K562 (cell line): ENCODE measurements around the gene VWA8. TPM values are rescaled to one million over a fixed set of nuclear protein-coding genes. Genes with fewer than 3 reads are reported as not detected.

Experiments used
- ATAC-seq: fragments of 200-7000 bp; cut with Tn5 transposase; 3 replicates; pipeline ENCODE4 v1.9.1; 2020; ENCODE audit warnings: moderate library complexity
- BruUV-seq: library from RNA; stranded (reverse); fragments of 400-500 nt; replicated peaks from 2 replicates; lab custom pipeline; 2021; lab: Mats Ljungman, UMichigan
- CTCF ChIA-PET: fragments of 300-600 bp; formaldehyde crosslinking; extraction: SDS; loops from one replicate; lab custom pipeline; 2021; ENCODE audit warnings: low intra/inter-chr PET ratio; lab: Yijun Ruan, JAX
- POLR2A ChIA-PET: fragments of 300-600, 350-650 bp; sonication (Branson Sonifier 250); formaldehyde crosslinking; extraction: SDS; loops from one replicate; lab custom pipeline; 2021; ENCODE audit warnings: antibody characterized with exemption, inconsistent platforms; lab: Yijun Ruan, JAX
- DNase-seq, 4 experiments: peaks; one replicate each; pipeline versions ENCODE4 v3.0.0 to v3.0.0-alpha.2; 2011 to 2018; ENCODE audit warnings: low spot score in 3 of 4, mixed read lengths in 3 of 4; ENCODE audit errors: extremely low read depth in 1 of 4
- FAIRE-seq: peaks from 2 replicates; lab custom pipeline; 2011; peaks lifted over from hg19 to GRCh38; lab: Jason Lieb, UNC
- H2AFZ ChIP-seq: 2 replicates; pipeline ENCODE4 v1.6.0; 2011; ENCODE audit warnings: low read depth, low read length, control low read depth, inconsistent platforms
- H3K27ac ChIP-seq: fragments of 200-600 bp; 3 replicates; pipeline ENCODE4 v1.8.0; 2011; ENCODE audit warnings: low read depth, mild to moderate bottlenecking, control low read depth, inconsistent platforms, low read length, moderate library complexity, mixed read lengths; ENCODE audit errors: extremely low read depth
- H3K27me3 ChIP-seq, 2 experiments: fragments of 300-600 bp in 1 of 2; 2 replicates in 1 of 2; 3 replicates in 1 of 2; pipeline versions ENCODE4 v1.6.0 to v1.8.0; 2011; ENCODE audit warnings: inconsistent platforms in 2 of 2, low read length in 2 of 2, mild to moderate bottlenecking in 1 of 2, mixed read lengths in 1 of 2, moderate library complexity in 1 of 2; ENCODE audit not compliant: control insufficient read depth in 2 of 2, insufficient read depth in 2 of 2
- H3K36me3 ChIP-seq: fragments of 300-600 bp; 3 replicates; pipeline ENCODE4 v1.8.0; 2011; ENCODE audit warnings: mild to moderate bottlenecking, low read length, inconsistent platforms; ENCODE audit not compliant: control insufficient read depth, insufficient read depth
- H3K4me1 ChIP-seq, 2 experiments: fragments of 200-600 bp in 1 of 2; replicated peaks in 1 of 2; 2 replicates in 1 of 2; 3 replicates in 1 of 2; pipeline versions ENCODE4 v1.5.1 to v1.8.0; 2011; ENCODE audit warnings: inconsistent platforms in 2 of 2, low read length in 2 of 2, mild to moderate bottlenecking in 1 of 2, mixed read lengths in 1 of 2, moderate library complexity in 1 of 2; ENCODE audit not compliant: control insufficient read depth in 2 of 2, insufficient read depth in 2 of 2
- H3K4me2 ChIP-seq: 2 replicates; pipeline ENCODE4 v1.6.1; 2011; ENCODE audit warnings: low read length, control low read depth, inconsistent platforms, mixed read lengths; ENCODE audit not compliant: insufficient read depth
- H3K4me3 ChIP-seq: fragments of 200-600 bp; sonication (generic), shearing (Covaris generic); 2 replicates; pipeline ENCODE4 v1.5.1; 2016; ENCODE audit warnings: control low read depth, inconsistent platforms
- H3K79me2 ChIP-seq: fragments of 200-600 bp; 3 replicates; pipeline ENCODE4 v1.8.0; 2011; ENCODE audit warnings: low read length, inconsistent platforms; ENCODE audit not compliant: control insufficient read depth, insufficient read depth
- H3K9ac ChIP-seq, 2 experiments: 2 replicates each; pipeline versions ENCODE4 v1.6.0 to v1.6.1; 2011; ENCODE audit warnings: low read depth in 2 of 2, low read length in 2 of 2, control low read depth in 1 of 2, inconsistent platforms in 1 of 2, mild to moderate bottlenecking in 1 of 2, mixed read lengths in 1 of 2; ENCODE audit not compliant: insufficient read depth in 1 of 2
- H3K9me1 ChIP-seq: one replicate; pipeline ENCODE4 v1.6.0; 2011; ENCODE audit warnings: inconsistent platforms, mild to moderate bottlenecking, low read length, moderate library complexity; ENCODE audit not compliant: control insufficient read depth, insufficient read depth
- H3K9me3 ChIP-seq: replicated peaks from 2 replicates; pipeline ENCODE4 v1.5.1; 2011; ENCODE audit warnings: low read depth, low read length, inconsistent platforms; ENCODE audit not compliant: control insufficient read depth, insufficient read depth
- H4K20me1 ChIP-seq: replicated peaks from 2 replicates; pipeline ENCODE4 v1.6.1; 2011; ENCODE audit warnings: low read length, inconsistent platforms, mixed read lengths; ENCODE audit not compliant: control insufficient read depth, insufficient read depth
- ASH1L ChIP-seq: fragments of 450-650 bp; IDR thresholded peaks from 2 replicates; pipeline ENCODE4 v1.6.1; 2018; ENCODE audit warnings: borderline replicate concordance, mild to moderate bottlenecking, low read depth; ENCODE audit not compliant: partially characterized antibody
- BCL6 ChIP-seq: fragments of 250-450 bp; sonication (Bioruptor Pico); IDR thresholded peaks from 2 replicates; pipeline ENCODE4 v1.4.0; 2020
- SMAD1 ChIP-seq: fragments of 150-350 bp; IDR thresholded peaks from 2 replicates; pipeline ENCODE4 v1.6.1; 2014; ENCODE audit warnings: low read length, low read depth; ENCODE audit not compliant: partially characterized antibody
- XRCC5 ChIP-seq: fragments of 200-400 bp; formaldehyde crosslinking; IDR thresholded peaks from 2 replicates; pipeline ENCODE4 v1.6.1; 2017; ENCODE audit warnings: low read depth, mild to moderate bottlenecking, low read length
- ZNF175 ChIP-seq: fragments of 200-800 bp; sonication (Bioruptor generic); IDR thresholded peaks from 2 replicates; pipeline ENCODE4 v1.6.1; 2016; ENCODE audit warnings: low read depth, mild to moderate bottlenecking, missing genetic modification characterization, missing compliant biosample characterization
- ZNF431 ChIP-seq: sonication (generic); formaldehyde crosslinking; IDR thresholded peaks from 2 replicates; pipeline ENCODE4 v1.8.0; 2022; ENCODE audit warnings: mild to moderate bottlenecking, missing genetic modification reagents
- ZNF764 ChIP-seq: fragments of 250-450 bp; sonication (Bioruptor Pico); IDR thresholded peaks from 2 replicates; pipeline ENCODE4 v1.4.0; 2020; ENCODE audit warnings: low read depth, mild to moderate bottlenecking, moderate library complexity
- WGBS: fragments of 100-300 bp; shearing (Covaris generic); methylation state at CpG from one replicate; pipeline ENCODE4 v1.1.6; 2016; ENCODE audit warnings: low coverage, mixed read lengths; ENCODE audit not compliant: insufficient coverage; ENCODE audit errors: missing lambda C conversion rate; 5-methylcytosine and 5-hydroxymethylcytosine counted together
- in situ Hi-C: fragments of 300-500 bp; cut with MboI; formaldehyde crosslinking; loops from 4 replicates; pipeline ENCODE4 v1.15.0; 2018; ENCODE audit warnings: inconsistent platforms, mixed read lengths
- intact Hi-C: fragments of 100-400 bp; cut with micrococcal nuclease; formaldehyde crosslinking; loops from 2 replicates; pipeline ENCODE4 v1.14.2; 2022
- polyA plus RNA-seq, 8 experiments: library from polyadenylated mRNA; depleted of rRNA in 4 of 8; stranded (reverse) in 5 of 8; unstranded in 3 of 8; fragments of >200 nt; fragmentation: Nextera tagmentation in 2 of 8; fragmentation: Illumina TruSeq in 1 of 8; extraction: Ambion mirVana in 2 of 8; extraction: Trizol in 1 of 8; gene quantifications; 2 replicates each; pipeline versions ENCODE4 v1.2.1 to v1.2.3, GENCODE V29; 2011 to 2014; ENCODE audit warnings: inconsistent platforms in 1 of 8, missing spikeins in 1 of 8
- total RNA-seq, 7 experiments: library from RNA; depleted of rRNA in 6 of 7; stranded (reverse); fragments of >200 nt in 6 of 7; fragmentation: Illumina TruSeq in 2 of 7; extraction: Trizol in 2 of 7; gene quantifications; 2 replicates each; pipeline versions ENCODE4 v1.2.1 to v1.2.3, GENCODE V29; 2011 to 2021; ENCODE audit warnings: low replicate concordance in 1 of 7
- TF ChIP-seq, protein P1 (sequence below): sonication (generic); formaldehyde crosslinking; IDR thresholded peaks from 2 replicates; pipeline ENCODE4 v1.8.0; 2023; ENCODE audit warnings: mild to moderate bottlenecking, missing genetic modification reagents
- TF ChIP-seq, protein P2 (sequence below): fragments of 450-650 bp; formaldehyde crosslinking; conservative IDR thresholded peaks from 2 replicates; pipeline ENCODE4 v1.4.0; 2022; ENCODE audit warnings: mild to moderate bottlenecking, missing genetic modification characterization
- TF ChIP-seq, protein P3 (sequence below): fragments of 250-450 bp; sonication (Bioruptor Pico); IDR thresholded peaks from 2 replicates; pipeline ENCODE4 v1.4.0; 2020; ENCODE audit warnings: mild to moderate bottlenecking
- TF ChIP-seq, protein P4 (sequence below): sonication (generic); formaldehyde crosslinking; IDR thresholded peaks from 2 replicates; pipeline ENCODE4 v1.8.1; 2023; ENCODE audit warnings: mild to moderate bottlenecking, missing genetic modification reagents

VWA8 gene
- total and polyA plus RNA-seq, 9 of the 15 experiments (the other 6 are each of a cell fraction or from before 2014, with no cell fraction given) = 2.1 to 18.5 (median 13.3) TPM

DNA sequence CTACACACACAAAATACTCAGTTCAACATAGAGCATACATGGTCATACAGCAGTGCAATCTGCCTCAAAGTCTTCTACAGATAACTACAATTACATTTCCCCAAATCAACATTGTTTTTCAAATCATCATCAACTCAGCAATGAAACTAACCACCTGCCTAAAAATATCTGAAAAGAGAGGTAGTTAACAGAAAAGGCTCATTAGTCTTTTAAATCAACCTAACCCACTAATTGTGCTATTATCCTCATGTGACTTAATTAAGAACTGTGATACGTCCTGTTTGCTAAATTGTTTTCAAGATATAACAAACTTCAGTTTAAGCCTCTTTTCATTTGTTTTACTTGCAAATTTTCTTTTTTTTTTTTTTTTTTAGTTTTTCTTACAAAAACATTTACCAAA lies 65.4 kb downstream of the VWA8 start:
- 100% methylated on average over 1 of the region's 1 CpG for WGBS
- ATAC-seq (no peak), DNase-seq (no peak)
- CTCF ChIA-PET = no interaction called here
- Histone ChIP-seq H3K4me1 (no peaks in the 10 kb centered on the region), H4K20me1 (no peaks in the 10 kb centered on the region), H3K9me3 (no peaks in the 10 kb centered on the region; the same call in 1 of the 2 replicates), H3K27me3 (no peaks in the 10 kb centered on the region)
- BruUV-seq = no TSS peak
- TF ChIP-seq, protein P1, sequence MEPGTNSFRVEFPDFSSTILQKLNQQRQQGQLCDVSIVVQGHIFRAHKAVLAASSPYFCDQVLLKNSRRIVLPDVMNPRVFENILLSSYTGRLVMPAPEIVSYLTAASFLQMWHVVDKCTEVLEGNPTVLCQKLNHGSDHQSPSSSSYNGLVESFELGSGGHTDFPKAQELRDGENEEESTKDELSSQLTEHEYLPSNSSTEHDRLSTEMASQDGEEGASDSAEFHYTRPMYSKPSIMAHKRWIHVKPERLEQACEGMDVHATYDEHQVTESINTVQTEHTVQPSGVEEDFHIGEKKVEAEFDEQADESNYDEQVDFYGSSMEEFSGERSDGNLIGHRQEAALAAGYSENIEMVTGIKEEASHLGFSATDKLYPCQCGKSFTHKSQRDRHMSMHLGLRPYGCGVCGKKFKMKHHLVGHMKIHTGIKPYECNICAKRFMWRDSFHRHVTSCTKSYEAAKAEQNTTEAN (CRISPR knock-in tag) = no peak
- TF ChIP-seq XRCC5 (no peak), ZNF431 (CRISPR knock-in tag) (no peak), ZNF175 (no peak), ASH1L (no peak), ZNF764 (CRISPR knock-in tag) (no peak), BCL6 (CRISPR knock-in tag) (no peak), SMAD1 (no peak)
- TF ChIP-seq, protein P2, sequence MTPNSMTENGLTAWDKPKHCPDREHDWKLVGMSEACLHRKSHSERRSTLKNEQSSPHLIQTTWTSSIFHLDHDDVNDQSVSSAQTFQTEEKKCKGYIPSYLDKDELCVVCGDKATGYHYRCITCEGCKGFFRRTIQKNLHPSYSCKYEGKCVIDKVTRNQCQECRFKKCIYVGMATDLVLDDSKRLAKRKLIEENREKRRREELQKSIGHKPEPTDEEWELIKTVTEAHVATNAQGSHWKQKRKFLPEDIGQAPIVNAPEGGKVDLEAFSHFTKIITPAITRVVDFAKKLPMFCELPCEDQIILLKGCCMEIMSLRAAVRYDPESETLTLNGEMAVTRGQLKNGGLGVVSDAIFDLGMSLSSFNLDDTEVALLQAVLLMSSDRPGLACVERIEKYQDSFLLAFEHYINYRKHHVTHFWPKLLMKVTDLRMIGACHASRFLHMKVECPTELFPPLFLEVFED (CRISPR knock-in tag) = no peak
- TF ChIP-seq, protein P3, sequence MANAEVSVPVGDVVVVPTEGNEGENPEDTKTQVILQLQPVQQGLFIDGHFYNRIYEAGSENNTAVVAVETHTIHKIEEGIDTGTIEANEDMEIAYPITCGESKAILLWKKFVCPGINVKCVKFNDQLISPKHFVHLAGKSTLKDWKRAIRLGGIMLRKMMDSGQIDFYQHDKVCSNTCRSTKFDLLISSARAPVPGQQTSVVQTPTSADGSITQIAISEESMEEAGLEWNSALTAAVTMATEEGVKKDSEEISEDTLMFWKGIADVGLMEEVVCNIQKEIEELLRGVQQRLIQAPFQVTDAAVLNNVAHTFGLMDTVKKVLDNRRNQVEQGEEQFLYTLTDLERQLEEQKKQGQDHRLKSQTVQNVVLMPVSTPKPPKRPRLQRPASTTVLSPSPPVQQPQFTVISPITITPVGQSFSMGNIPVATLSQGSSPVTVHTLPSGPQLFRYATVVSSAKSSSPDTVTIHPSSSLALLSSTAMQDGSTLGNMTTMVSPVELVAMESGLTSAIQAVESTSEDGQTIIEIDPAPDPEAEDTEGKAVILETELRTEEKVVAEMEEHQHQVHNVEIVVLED (CRISPR knock-in tag) = no peak
- TF ChIP-seq, protein P4, sequence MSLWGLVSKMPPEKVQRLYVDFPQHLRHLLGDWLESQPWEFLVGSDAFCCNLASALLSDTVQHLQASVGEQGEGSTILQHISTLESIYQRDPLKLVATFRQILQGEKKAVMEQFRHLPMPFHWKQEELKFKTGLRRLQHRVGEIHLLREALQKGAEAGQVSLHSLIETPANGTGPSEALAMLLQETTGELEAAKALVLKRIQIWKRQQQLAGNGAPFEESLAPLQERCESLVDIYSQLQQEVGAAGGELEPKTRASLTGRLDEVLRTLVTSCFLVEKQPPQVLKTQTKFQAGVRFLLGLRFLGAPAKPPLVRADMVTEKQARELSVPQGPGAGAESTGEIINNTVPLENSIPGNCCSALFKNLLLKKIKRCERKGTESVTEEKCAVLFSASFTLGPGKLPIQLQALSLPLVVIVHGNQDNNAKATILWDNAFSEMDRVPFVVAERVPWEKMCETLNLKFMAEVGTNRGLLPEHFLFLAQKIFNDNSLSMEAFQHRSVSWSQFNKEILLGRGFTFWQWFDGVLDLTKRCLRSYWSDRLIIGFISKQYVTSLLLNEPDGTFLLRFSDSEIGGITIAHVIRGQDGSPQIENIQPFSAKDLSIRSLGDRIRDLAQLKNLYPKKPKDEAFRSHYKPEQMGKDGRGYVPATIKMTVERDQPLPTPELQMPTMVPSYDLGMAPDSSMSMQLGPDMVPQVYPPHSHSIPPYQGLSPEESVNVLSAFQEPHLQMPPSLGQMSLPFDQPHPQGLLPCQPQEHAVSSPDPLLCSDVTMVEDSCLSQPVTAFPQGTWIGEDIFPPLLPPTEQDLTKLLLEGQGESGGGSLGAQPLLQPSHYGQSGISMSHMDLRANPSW (CRISPR knock-in tag) = no peak
- TF ChIP-seq, all 486 proteins: peak for 0
- Histone ChIP-seq H3K9ac (no peak overlapping the region), H2AFZ (no peak overlapping the region), H3K9me1 (no peaks in the 10 kb centered on the region), H3K4me3 (no peak overlapping the region), H3K79me2 (no peaks in the 10 kb centered on the region), H3K27ac (no peak overlapping the region), H3K4me2 (no peak overlapping the region), H3K36me3 (peaks cover 12% of the 10 kb centered on the region; the same call in 2 of the 3 replicates)
- intact Hi-C loops = no loop called here
- POLR2A ChIA-PET = no interaction called here
- FAIRE-seq = no peak
- in situ Hi-C loops = no loop called here
